ACHN (cell line): ENCODE results near the gene LBX1.
"Not testable (repeated sequence)": the region's sequence is repeated elsewhere in the genome, so short reads cannot be mapped to it uniquely, and the experiment has no call there.

ENCODE experiments used
- DNase-seq: peaks from one replicate; pipeline ENCODE4 v3.0.0-alpha.2; 2015
- in situ Hi-C: cut with HindIII; loops from 2 replicates; pipeline ENCODE4 v1.10.0; 2017; ENCODE audit warnings: low sequenced_read_pairs, low pct_ligation_motif_present, low pct_unique_long_range_greater_than_20kb

LBX1 gene

GRCh38 chr10:101217450-101218281 lies 11.6 kb downstream of the LBX1 start:
- peak; percentile 77 for DNase-seq
- in situ Hi-C loops: no loop called here

DNA sequence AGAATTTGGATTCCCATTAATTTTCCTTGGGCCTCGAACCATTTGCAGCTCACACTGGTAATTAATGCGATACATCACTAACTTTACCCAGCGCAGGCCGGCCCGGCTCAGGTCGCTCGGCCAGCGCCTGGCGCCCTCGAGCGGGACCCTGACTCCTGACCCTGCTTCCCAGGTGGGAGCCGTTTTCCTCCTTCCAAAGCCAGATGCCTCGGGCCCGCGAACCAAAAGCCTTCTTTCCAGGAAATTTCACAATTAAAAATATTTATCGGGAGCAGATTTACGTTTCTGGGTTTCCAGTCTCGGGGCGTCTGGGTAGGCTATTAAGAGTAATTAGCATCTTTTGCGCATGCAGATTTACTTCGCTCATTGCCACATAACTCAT lies 12.2 kb downstream of the LBX1 start:
- DNase-seq: no peak
- in situ Hi-C loops: no loop called here

DNA sequence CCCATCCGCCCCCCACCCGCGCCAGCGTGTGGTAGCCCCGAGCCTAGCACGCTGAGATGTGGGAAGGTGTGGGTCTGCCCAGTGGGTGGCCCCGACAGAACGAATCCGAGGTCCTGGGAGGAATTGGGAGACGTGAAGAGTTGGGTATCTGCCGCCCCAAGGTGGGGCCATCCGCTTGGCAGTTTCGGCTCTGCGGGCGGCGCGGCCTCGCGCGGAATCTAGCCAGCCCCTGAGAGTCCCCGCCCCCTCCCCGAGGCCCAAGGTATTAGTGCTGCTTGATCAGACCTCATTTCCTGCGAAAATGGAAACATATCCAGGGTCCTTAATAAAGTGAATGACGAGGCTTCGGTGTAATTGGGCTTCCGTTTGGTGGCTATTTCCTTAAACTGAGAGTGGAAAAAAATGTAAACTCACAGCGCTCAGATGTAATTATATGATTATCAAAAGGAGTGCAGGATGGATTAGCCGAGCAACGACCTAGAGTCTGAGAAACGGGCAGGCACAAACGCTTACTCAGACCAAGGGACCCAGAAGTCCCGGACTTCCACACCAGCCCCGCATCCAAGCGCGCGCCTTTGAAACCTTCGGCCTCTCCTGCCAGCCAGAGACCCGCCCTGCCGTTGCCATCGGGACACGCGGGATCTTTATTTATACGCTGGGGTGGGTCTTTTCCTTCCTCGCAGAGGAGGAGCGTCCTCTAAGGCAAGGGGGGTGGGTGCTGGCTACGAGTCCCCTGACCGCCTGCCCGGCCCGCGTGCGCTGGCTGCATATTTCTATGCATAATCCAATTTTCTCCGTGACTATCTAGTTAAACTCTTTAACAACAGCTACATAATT lies 12.8 kb downstream of the LBX1 start:
- no peak for DNase-seq
- in situ Hi-C loops: no loop called here

GRCh38 chr10:101215397-101216206 lies 13.7 kb downstream of the LBX1 start:
- no peak for DNase-seq
- in situ Hi-C loops: no loop called here

GRCh38 chr10:101214446-101215396 lies 14.5 kb downstream of the LBX1 start:
- in situ Hi-C loops: no loop called here
- DNase-seq: peak; percentile 74

- no peak for DNase-seq
- in situ Hi-C loops: no loop called here
Observed at GRCh38 chr10:101208543-101208942, 20.7 kb downstream of the LBX1 start.

GRCh38 chr10:101207026-101207425 lies 22.2 kb downstream of the LBX1 start:
- in situ Hi-C loops: no loop called here
- no peak for DNase-seq

- in situ Hi-C loops, DNase-seq: not testable (repeated sequence)
Observed at GRCh38 chr10:101202667-101203066, 26.6 kb downstream of the LBX1 start.

GRCh38 chr10:101198326-101198977 lies 30.8 kb downstream of the LBX1 start:
- DNase-seq, in situ Hi-C loops: not testable (repeated sequence)

DNA sequence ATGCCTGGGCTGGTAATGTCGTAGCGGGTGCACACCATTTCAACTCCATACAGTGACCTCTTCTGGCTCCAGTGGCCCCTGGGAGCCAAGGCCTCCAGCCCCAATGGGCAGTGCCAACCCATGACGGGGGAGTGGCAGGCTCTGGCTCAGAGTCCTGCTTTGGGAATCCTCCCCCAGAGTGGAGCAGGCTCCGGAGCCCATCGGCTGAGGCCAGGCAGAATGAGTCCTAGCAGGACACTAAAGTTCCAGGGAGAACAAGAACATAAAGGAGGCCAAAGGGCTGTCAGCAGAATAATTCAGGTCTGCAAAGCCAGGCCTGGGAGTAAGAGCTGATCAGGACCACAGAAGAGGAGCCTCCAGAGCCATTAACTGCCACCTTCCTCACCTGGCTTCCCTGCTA lies 33.3 kb downstream of the LBX1 start:
- in situ Hi-C loops: no loop called here
- no peak for DNase-seq

DNA sequence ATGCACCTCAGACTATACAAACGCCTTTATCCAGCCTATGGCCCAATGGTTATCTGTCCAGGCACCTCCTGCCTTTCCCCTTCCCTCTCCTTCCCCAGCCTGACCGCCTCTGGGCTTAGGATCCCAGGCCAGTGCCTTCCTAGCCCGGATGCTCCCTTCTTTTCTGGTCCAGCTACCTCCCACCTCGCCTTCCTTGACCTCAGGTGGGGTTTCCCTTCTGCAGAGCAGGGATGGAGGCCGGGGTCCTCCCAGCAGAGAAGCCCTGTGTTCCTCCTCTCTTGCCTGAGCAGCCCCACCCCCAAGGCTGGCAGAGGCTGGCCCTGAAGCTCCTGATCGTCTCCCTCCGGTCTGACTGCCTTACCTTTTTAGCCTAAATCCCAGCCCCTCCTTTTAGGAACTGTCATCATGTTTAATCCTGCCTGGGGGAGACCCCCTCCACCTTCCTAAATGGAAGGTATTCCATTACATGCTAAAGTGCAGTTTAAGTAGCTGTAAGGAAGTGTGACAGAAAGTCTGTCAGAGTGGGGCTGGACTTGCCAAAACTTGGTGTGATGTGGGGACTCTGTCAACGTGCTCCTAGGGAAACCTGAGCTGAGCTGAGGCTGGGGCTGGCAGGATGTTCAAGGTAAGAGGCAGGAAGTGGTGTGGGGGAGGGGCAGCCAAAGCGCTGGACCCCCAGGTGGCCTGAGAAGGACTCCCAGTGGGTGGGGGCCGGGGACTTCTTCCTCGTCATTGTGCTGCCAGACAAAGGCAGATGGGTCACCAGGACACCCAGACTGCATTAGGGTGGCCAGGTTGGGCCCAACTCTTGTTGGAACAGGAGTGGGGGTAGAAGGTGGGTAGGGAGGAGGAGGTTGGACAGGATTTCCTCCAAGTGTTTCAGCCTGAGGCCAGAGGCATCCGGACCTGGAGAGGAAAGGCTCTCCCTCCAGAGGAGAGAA lies 39.5 kb downstream of the LBX1 start:
- in situ Hi-C loops: no loop called here
- DNase-seq: no peak

GRCh38 chr10:101188942-101189341 lies 40.3 kb downstream of the LBX1 start:
- no peak for DNase-seq
- in situ Hi-C loops: no loop called here

GRCh38 chr10:101183458-101184183 lies 45.6 kb downstream of the LBX1 start:
- in situ Hi-C loops: no loop called here
- no peak for DNase-seq

GRCh38 chr10:101182936-101183335 lies 46.3 kb downstream of the LBX1 start:
- in situ Hi-C loops: no loop called here
- no peak for DNase-seq
